DOHH2 (cell line): ENCODE data around the gene GPR21.

Experiments used
- H3F3A ChIP-seq: fragments of 200-600 bp; sonication (generic), shearing (Covaris generic); 2 replicates; pipeline ENCODE4 v1.6.0; 2016; ENCODE audit warnings: antibody characterized with exemption, mild to moderate bottlenecking; ENCODE audit not compliant: control insufficient read depth, insufficient read depth
- H3K27ac ChIP-seq: fragments of 200-600 bp; sonication (generic); 2 replicates; pipeline ENCODE4 v1.5.1; 2014; ENCODE audit warnings: low read depth, mild to moderate bottlenecking, low read length, moderate library complexity
- H3K27me3 ChIP-seq: fragments of 200-600 bp; sonication (generic); 2 replicates; pipeline ENCODE4 v1.6.1; 2014; ENCODE audit warnings: mild to moderate bottlenecking, low read length, mixed read lengths; ENCODE audit not compliant: control insufficient read depth
- H3K36me3 ChIP-seq: fragments of 200-600 bp; sonication (generic); 2 replicates; pipeline ENCODE4 v1.6.1; 2014; ENCODE audit warnings: mild to moderate bottlenecking, low read length, moderate library complexity, mixed read lengths; ENCODE audit not compliant: control insufficient read depth
- H3K4me1 ChIP-seq: fragments of 200-600 bp; sonication (generic); 2 replicates; pipeline ENCODE4 v1.6.1; 2014; ENCODE audit warnings: mild to moderate bottlenecking, low read length, mixed read lengths; ENCODE audit not compliant: control insufficient read depth
- H3K4me2 ChIP-seq: fragments of 200-600 bp; sonication (generic); 2 replicates; pipeline ENCODE4 v1.6.0; 2014; ENCODE audit warnings: mild to moderate bottlenecking, low read length, moderate library complexity
- H3K4me3 ChIP-seq: fragments of 200-600 bp; sonication (generic); 2 replicates; pipeline ENCODE4 v1.5.1; 2014; ENCODE audit warnings: mild to moderate bottlenecking, low read length, mixed read lengths
- H3K79me2 ChIP-seq: fragments of 200-600 bp; sonication (generic); 2 replicates; pipeline ENCODE4 v1.6.1; 2014; ENCODE audit warnings: mild to moderate bottlenecking, low read length, mixed read lengths; ENCODE audit not compliant: control insufficient read depth
- H3K9me2 ChIP-seq: fragments of 200-600 bp; sonication (generic); replicated peaks from 2 replicates; pipeline ENCODE4 v1.6.1; 2014; ENCODE audit warnings: mild to moderate bottlenecking, low read length, mixed read lengths; ENCODE audit not compliant: control insufficient read depth
- H3K9me3 ChIP-seq: fragments of 200-600 bp; sonication (generic); 2 replicates; pipeline ENCODE4 v1.6.1; 2014; ENCODE audit warnings: antibody characterized with exemption, low read length, mixed read lengths; ENCODE audit not compliant: control insufficient read depth, insufficient read depth
- H4K20me1 ChIP-seq: fragments of 200-600 bp; sonication (generic); 2 replicates; pipeline ENCODE4 v1.6.0; 2014; ENCODE audit warnings: low read depth, mild to moderate bottlenecking, antibody characterized with exemption, low read length, moderate library complexity; ENCODE audit not compliant: control insufficient read depth, insufficient read depth
- CTCF ChIP-seq: fragments of 200-600 bp; sonication (generic); IDR thresholded peaks from one replicate; pipeline ENCODE4 v1.5.1; 2014; ENCODE audit warnings: antibody characterized with exemption, mild to moderate bottlenecking, low read depth, low read length; ENCODE audit not compliant: poor library complexity, severe bottlenecking
- EZH2phosphoT487 ChIP-seq: fragments of 200-600 bp; sonication (generic); IDR thresholded peaks from 2 replicates; pipeline ENCODE4 v1.6.1; 2017; ENCODE audit warnings: borderline replicate concordance, mild to moderate bottlenecking, antibody characterized with exemption, low read length, moderate library complexity, mixed read lengths

Gene GPR21

DNA sequence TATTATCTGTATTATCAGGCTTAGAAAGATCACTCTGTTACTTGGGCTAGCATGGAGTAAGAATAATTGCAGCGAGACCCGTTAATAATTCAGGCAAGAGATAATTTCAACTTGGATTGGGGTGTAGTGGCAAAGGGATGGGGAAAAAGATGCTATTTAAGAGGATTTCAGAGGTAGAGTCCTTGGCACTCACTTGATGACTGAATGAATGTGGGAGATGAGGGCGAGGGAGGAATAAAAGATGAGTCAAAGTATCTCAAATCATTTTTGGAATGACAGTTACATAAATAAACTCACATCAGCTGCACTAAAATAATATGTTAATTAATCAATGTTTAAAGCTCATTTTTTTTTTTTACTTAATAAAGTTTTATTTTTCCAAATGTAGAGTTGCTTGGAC lies 4.5 kb upstream of the GPR21 start:
- H3K9me3 ChIP-seq = no peaks in the 10 kb centered on the region
- TF ChIP-seq CTCF = no peak
- no peak for TF ChIP-seq EZH2phosphoT487
- H4K20me1 ChIP-seq = no peaks in the 10 kb centered on the region; the same call in 1 of the 2 replicates
- H3K4me2 ChIP-seq = no peak overlapping the region
- peaks cover 13% of the 10 kb centered on the region for H3K36me3 ChIP-seq
- H3K27me3 ChIP-seq = no peaks in the 10 kb centered on the region
- H3K4me3 ChIP-seq = no peak overlapping the region
- H3K4me1 ChIP-seq = no peaks in the 10 kb centered on the region
- H3F3A ChIP-seq = no peaks in the 10 kb centered on the region
- H3K9me2 ChIP-seq = no peaks in the 10 kb centered on the region
- H3K79me2 ChIP-seq = no peaks in the 10 kb centered on the region
- no peak overlapping the region for H3K27ac ChIP-seq

DNA sequence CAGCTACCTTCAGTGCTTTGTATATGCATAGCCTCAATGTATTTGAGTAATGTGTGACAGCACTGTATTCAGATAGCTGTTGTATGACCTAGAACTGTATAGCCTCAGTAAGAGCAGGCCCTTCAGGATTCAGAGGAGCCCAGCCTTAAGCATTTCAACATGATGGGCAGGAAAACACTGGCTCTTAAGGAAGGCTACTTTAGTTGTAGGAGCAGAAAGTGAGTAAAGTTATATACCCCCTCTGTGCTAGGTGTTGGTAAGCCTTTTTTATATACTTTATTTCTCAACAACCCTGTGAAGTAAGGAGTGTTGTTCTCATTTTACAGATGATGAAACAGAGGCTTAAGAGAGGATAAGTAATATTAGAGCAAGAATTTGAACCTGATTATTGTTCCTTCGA lies 1.5 kb upstream of the GPR21 start:
- Histone ChIP-seq H3K4me3 (no peak overlapping the region), H3K36me3 (peaks cover 4% of the 10 kb centered on the region; the same call in 1 of the 2 replicates), H4K20me1 (no peaks in the 10 kb centered on the region; the same call in 1 of the 2 replicates), H3K9me3 (no peaks in the 10 kb centered on the region), H3K27me3 (no peaks in the 10 kb centered on the region), H3K79me2 (no peaks in the 10 kb centered on the region), H3K27ac (no peak overlapping the region), H3K4me1 (no peaks in the 10 kb centered on the region), H3K9me2 (no peaks in the 10 kb centered on the region), H3K4me2 (no peak overlapping the region), H3F3A (no peaks in the 10 kb centered on the region)
- TF ChIP-seq EZH2phosphoT487 = no peak
- no peak for TF ChIP-seq CTCF

DNA sequence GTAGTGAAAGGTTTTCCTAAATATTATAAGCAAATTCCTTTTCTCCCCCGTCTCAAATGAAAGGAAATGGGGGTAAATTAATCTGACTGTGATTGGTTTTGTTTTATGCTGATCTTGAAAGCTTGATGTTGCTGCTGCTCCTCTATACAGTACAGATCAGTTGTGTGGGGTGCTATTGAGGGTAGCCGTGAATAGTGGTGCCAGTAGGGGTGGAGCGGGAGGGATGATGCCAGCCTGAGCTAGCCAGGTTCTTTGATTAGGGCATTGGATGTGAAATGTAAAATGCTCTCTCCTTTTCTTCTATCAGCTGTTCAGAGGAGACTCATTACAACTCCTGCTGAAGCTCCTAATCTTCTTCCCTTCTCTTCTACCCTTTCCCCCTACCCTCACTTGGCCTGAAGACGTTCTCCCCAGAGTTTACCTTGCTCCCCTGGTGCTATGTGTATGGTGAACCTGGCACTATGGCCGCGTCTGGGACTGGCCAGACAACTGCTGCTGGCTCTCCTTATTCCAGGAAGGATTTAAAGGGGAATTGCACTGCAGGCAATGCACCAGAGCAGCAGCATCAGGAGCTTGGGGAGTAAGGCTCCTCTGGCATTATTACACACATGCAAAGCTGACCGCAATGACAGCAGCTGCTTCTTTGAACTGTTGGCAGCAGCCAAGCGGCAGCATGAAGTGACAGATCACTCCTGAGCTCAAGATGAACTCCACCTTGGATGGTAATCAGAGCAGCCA lies 566 bp downstream of the GPR21 start:
- H3K9me2 ChIP-seq = no peaks in the 10 kb centered on the region
- H3K36me3 ChIP-seq = no peaks in the 10 kb centered on the region
- no peaks in the 10 kb centered on the region; the same call in 1 of the 2 replicates for H4K20me1 ChIP-seq
- H3K27me3 ChIP-seq = no peaks in the 10 kb centered on the region
- no peaks in the 10 kb centered on the region for H3K9me3 ChIP-seq
- no peaks in the 10 kb centered on the region for H3K4me1 ChIP-seq
- H3K4me2 ChIP-seq = no peak overlapping the region
- H3K4me3 ChIP-seq = no peak overlapping the region
- TF ChIP-seq EZH2phosphoT487 (no peak), CTCF (no peak)
- H3K79me2 ChIP-seq = no peaks in the 10 kb centered on the region
- no peaks in the 10 kb centered on the region for H3F3A ChIP-seq
- H3K27ac ChIP-seq = no peak overlapping the region
